Activated B cell treated with CpG ODN at 0.5 μM for 24 hours (primary cell): Measurements from ENCODE around the gene ARMH3. TPM values are rescaled to one million over a fixed set of nuclear protein-coding genes. Genes with fewer than 3 reads are reported as not detected.
A peak's percentile ranks its signal among the peaks of the same experiment; 100 is the strongest.

Source experiments
- ATAC-seq: fragments of 200-7000 bp; cut with Tn5 transposase; one replicate; pipeline ENCODE4 v1.10.0; 2021; ENCODE audit warnings: low read depth, mild to moderate bottlenecking, moderate library complexity
- CTCF ChIA-PET: fragments of 350-600 bp; sonication (Branson Sonifier 250); formaldehyde crosslinking; loops from one replicate; lab custom pipeline; 2021; ENCODE audit warnings: antibody characterized with exemption; lab: Charles Lee
- POLR2A ChIA-PET: fragments of 350-600 bp; sonication (Branson Sonifier 250); formaldehyde crosslinking; loops from one replicate; lab custom pipeline; 2021; ENCODE audit warnings: antibody characterized with exemption; lab: Charles Lee
- DNase-seq: peaks from one replicate; pipeline ENCODE4 v3.0.0; 2022
- H3K27ac Mint-ChIP-seq: one replicate; pipeline ENCODE4 v1.8.0; 2020; ENCODE audit warnings: mixed read lengths
- H3K27me3 Mint-ChIP-seq: one replicate; pipeline ENCODE4 v1.8.0; 2021; ENCODE audit warnings: mixed read lengths
- H3K36me3 Mint-ChIP-seq: one replicate; pipeline ENCODE4 v1.8.0; 2021; ENCODE audit warnings: low read depth, mixed read lengths
- H3K4me1 Mint-ChIP-seq: one replicate; pipeline ENCODE4 v1.8.0; 2021; ENCODE audit warnings: mixed read lengths
- H3K4me3 Mint-ChIP-seq: one replicate; pipeline ENCODE4 v1.8.0; 2020; ENCODE audit warnings: mild to moderate bottlenecking, mixed read lengths
- H3K9me3 Mint-ChIP-seq: one replicate; pipeline ENCODE4 v1.8.0; 2020; ENCODE audit warnings: mixed read lengths
- intact Hi-C: fragments of 100-400 bp; cut with micrococcal nuclease; formaldehyde crosslinking; loops from one replicate; pipeline ENCODE4 v1.15.1; 2024
- total RNA-seq: library from RNA; stranded (reverse); gene quantifications from 2 replicates; pipeline ENCODE4 v1.2.3, GENCODE V29; 2022
- TF ChIP-seq, protein P1 (sequence below): fragments of 200-600 bp; IDR thresholded peaks from one replicate; pipeline ENCODE4 v1.8.0; 2022; ENCODE audit warnings: antibody characterized with exemption, mild to moderate bottlenecking

The ARMH3 gene
- total RNA-seq, 1 donor from 2014 or later = 35.4 TPM

DNA sequence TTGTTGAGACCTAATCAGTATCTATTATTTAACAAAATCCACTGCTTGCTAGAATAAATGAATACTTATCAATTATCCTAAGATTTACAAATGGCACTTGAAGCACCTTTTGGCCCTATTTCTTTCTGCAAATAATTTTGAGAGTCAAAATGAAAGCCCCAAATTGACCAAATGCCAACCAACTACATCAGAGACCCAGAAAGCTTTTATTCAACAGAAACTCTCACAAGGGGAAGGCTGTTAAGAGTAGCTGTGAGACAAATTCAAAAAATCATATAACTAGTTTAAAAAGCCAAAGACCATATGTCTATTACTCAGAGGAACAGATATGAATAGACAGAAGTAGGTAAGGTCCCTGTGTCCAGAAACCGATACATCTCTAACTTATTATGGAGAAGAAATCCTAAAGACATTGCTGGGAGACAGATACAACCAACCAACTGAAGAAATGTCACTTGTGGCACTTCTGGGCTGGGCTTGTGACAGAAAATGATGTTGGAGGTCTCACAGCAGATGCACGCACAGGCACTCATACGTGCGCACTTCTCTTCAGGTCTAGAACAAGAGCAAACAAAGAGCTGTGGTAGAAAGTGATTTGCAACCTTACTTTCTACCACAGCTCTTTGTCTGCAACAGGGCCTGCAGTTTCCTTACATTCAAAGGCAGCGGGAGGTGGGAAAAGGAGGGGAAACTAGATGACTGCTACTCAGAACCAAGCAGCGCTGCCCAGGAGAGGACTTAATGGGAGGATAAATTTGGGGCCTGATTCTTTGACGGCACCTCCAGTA lies 153.7 kb downstream of the ARMH3 start:
- Mint-ChIP-seq H3K27ac (peak overlapping the region; percentile 95), H3K9me3 (no peaks in the 10 kb centered on the region), H3K4me3 (no peak overlapping the region), H3K27me3 (no peaks in the 10 kb centered on the region), H3K36me3 (peaks cover 10% of the 10 kb centered on the region), H3K4me1 (peaks cover 88% of the 10 kb centered on the region)
- ChIA-PET CTCF (interaction anchor here (1.1 to 4.7 kb wide), 10 partner anchors 10 to 107 kb away, joined by 3 to 65 read pairs (median 8); no protein-coding TSS in a partner anchor), POLR2A (interaction anchor here (0.8 to 3.3 kb wide), 9 partner anchors 9 to 106 kb away, joined by 3 to 16 read pairs (median 6); no protein-coding TSS in a partner anchor)
- no peak for ATAC-seq
- TF ChIP-seq, protein P1, sequence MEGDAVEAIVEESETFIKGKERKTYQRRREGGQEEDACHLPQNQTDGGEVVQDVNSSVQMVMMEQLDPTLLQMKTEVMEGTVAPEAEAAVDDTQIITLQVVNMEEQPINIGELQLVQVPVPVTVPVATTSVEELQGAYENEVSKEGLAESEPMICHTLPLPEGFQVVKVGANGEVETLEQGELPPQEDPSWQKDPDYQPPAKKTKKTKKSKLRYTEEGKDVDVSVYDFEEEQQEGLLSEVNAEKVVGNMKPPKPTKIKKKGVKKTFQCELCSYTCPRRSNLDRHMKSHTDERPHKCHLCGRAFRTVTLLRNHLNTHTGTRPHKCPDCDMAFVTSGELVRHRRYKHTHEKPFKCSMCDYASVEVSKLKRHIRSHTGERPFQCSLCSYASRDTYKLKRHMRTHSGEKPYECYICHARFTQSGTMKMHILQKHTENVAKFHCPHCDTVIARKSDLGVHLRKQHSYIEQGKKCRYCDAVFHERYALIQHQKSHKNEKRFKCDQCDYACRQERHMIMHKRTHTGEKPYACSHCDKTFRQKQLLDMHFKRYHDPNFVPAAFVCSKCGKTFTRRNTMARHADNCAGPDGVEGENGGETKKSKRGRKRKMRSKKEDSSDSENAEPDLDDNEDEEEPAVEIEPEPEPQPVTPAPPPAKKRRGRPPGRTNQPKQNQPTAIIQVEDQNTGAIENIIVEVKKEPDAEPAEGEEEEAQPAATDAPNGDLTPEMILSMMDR = no peak
- no peak for DNase-seq
- intact Hi-C loops = loop anchor here (5.0 kb wide), 2 partner anchors 35 to 60 kb away; partner anchors contain the start of gene KCNIP2

DNA sequence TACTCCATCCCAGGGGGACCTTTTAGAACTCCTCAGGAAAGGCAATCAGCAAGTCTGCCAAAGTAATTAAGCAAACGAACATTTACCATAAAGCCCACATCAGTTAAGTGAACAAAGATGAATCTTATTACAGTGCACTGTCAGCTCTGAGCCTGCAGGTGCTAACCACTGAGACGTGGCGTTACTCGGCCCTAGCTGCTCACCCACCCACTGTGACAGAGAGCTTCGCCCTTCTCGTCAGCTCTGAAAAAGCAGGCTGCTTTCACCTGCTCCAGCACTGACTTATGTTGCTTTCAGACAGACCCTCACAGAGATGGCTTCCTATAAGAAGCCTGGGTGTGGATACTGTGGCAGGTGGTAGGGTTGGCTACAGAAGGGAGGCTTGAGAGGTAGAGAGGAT lies 154.6 kb downstream of the ARMH3 start:
- ChIA-PET CTCF (interaction anchor here (1.1 to 4.7 kb wide), 10 partner anchors 9 to 108 kb away, joined by 3 to 65 read pairs (median 8); no protein-coding TSS in a partner anchor), POLR2A (interaction anchor here (0.5 to 3.3 kb wide), 5 partner anchors 59 to 107 kb away, joined by 3 to 14 read pairs (median 6); partner anchors contain the start of gene OGA)
- Mint-ChIP-seq H3K9me3 (no peaks in the 10 kb centered on the region), H3K36me3 (peaks cover 9% of the 10 kb centered on the region), H3K27me3 (no peaks in the 10 kb centered on the region), H3K4me3 (peak overlapping the region; percentile 72), H3K27ac (peak overlapping the region; percentile 95), H3K4me1 (peaks cover 91% of the 10 kb centered on the region)
- DNase-seq (peak; percentile 40), ATAC-seq (peak; percentile 91)
- TF ChIP-seq, protein P1 = no peak
- intact Hi-C loops = loop anchor here (1.0 to 5.0 kb wide), 5 partner anchors 12 to 107 kb away; partner anchors contain the start of gene KCNIP2

DNA sequence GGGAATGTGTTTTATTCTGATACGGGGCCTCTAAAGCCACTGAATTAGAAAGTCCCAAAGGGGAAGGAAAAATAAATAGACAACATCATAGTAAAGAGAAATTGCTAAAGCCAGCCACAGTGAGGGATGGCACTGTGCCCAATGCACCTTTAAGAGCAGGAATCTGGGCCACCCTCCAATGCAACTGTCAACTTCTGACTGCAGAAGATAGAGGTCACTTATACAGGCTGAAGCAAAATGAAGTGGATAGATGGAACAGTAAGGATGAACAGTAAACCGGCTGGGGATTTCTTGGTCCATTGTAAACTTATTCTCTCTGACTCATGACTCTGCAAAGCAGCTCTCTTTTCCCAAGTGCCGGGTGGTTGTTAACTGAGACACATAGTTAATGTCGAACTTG lies 158.3 kb downstream of the ARMH3 start:
- POLR2A ChIA-PET = interaction anchor here (1.0 kb wide), 1 partner anchor 110 kb away, joined by 4 read pairs; no protein-coding TSS in a partner anchor
- TF ChIP-seq, protein P1 = no peak
- Mint-ChIP-seq H3K27ac (peak overlapping the region; percentile 35), H3K27me3 (no peaks in the 10 kb centered on the region), H3K4me1 (peaks cover 80% of the 10 kb centered on the region), H3K9me3 (no peaks in the 10 kb centered on the region), H3K36me3 (no peaks in the 10 kb centered on the region), H3K4me3 (no peak overlapping the region)
- CTCF ChIA-PET = interaction anchor here (1.4 to 4.1 kb wide), 3 partner anchors 9 to 111 kb away, joined by 6 to 46 read pairs (median 19); no protein-coding TSS in a partner anchor
- intact Hi-C loops = no loop called here
- DNase-seq (no peak), ATAC-seq (no peak)

DNA sequence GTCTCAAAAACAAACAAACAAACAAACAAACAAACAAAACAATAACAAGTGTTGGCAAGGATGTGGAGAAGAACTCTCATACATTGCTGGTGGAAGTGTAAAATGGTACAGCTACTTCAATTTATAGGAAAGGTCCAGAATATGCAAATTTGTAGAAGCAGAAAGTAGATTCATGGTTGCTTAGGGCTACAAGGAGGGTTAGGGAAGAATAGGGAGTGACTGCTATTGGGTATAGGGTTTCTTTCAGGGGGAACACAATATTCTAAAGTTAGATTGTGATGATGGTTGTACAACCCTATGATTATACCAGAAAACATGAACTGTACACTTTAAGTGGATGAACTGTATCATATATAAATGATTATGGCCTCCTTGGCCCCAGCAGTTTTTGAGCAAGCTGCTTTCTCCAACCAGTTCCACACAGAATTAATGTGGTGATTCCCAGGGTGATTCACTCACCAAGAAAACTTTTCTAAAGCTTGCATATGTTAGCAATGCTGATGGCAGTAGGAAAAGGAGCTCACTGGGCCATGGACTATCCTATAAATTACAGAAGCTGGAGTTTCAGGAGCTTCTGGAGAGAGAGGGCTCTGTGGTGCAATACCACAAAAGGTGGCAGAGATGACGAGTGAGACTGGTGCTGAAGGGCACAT lies 159.6 kb downstream of the ARMH3 start:
- POLR2A ChIA-PET = no interaction called here
- no peaks in the 10 kb centered on the region for H3K36me3 Mint-ChIP-seq
- peaks cover 67% of the 10 kb centered on the region for H3K4me1 Mint-ChIP-seq
- TF ChIP-seq, protein P1 = no peak
- no peak overlapping the region for H3K4me3 Mint-ChIP-seq
- H3K27me3 Mint-ChIP-seq = no peaks in the 10 kb centered on the region
- ATAC-seq (no peak), DNase-seq (no peak)
- intact Hi-C loops = no loop called here
- CTCF ChIA-PET = interaction anchor here (0.7 to 4.1 kb wide), 4 partner anchors 8 to 112 kb away, joined by 3 to 46 read pairs (median 11); no protein-coding TSS in a partner anchor
- no peak overlapping the region for H3K27ac Mint-ChIP-seq
- no peaks in the 10 kb centered on the region for H3K9me3 Mint-ChIP-seq
